Measurements from ENCODE around the gene LYST. TPM values are rescaled to one million over a fixed set of nuclear protein-coding genes. Genes with fewer than 3 reads are reported as not detected.
A peak's percentile ranks its signal among the peaks of the same experiment; 100 is the strongest.

LYST gene
- total and polyA plus RNA-seq, 7 donors: 6.6 to 53.2 (median 21.9) TPM

DNA sequence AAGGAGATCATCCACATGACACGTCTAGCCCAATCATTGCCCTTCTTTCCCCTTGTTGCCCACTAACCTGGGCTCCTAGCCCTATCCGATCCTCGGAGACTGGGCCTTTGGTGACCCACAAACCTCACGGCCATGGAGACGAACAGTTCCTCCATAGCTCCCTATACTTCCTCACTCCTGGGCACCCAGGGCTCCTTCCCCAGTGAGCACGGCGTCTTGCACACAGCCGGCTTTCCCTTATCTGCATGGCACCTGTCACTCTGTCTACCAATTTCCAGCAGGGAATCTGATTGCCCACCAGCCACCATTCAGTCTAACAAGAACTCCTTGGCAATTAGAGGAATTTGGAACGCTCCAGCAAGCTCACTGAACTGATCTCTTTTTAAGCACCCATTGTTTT lies 220.2 kb downstream of the LYST start:
- WGBS, 2 donors: 90 to 91% methylated on average over 9 of the region's 9 CpGs
- Histone ChIP-seq H3K9me3 (no peaks in the 10 kb centered on the region), H3K27ac (no peak overlapping the region), H3K4me1 (peaks cover 0 to 29% (median 26%) of the 10 kb centered on the region in 4 donors), H3K36me3 (no peaks in the 10 kb centered on the region), H3K27me3 (peaks cover 25 to 78% (median 33%) of the 10 kb centered on the region in 3 donors), H3K4me3 (no peak overlapping the region)
- intact Hi-C loops (cut with DNase I): no loop called here
- peak; percentile 28 for DNase-seq
- TF ChIP-seq POLR2A (IDR thresholded peaks at IDR 0.05): no peak
- no peak for TF ChIP-seq EP300 (IDR thresholded peaks at IDR 0.05)
- TF ChIP-seq, protein P1, sequence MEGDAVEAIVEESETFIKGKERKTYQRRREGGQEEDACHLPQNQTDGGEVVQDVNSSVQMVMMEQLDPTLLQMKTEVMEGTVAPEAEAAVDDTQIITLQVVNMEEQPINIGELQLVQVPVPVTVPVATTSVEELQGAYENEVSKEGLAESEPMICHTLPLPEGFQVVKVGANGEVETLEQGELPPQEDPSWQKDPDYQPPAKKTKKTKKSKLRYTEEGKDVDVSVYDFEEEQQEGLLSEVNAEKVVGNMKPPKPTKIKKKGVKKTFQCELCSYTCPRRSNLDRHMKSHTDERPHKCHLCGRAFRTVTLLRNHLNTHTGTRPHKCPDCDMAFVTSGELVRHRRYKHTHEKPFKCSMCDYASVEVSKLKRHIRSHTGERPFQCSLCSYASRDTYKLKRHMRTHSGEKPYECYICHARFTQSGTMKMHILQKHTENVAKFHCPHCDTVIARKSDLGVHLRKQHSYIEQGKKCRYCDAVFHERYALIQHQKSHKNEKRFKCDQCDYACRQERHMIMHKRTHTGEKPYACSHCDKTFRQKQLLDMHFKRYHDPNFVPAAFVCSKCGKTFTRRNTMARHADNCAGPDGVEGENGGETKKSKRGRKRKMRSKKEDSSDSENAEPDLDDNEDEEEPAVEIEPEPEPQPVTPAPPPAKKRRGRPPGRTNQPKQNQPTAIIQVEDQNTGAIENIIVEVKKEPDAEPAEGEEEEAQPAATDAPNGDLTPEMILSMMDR (IDR thresholded peaks at IDR 0.05): no peak
- no peak for TF ChIP-seq POLR2AphosphoS5 (IDR thresholded peaks at IDR 0.05)

DNA sequence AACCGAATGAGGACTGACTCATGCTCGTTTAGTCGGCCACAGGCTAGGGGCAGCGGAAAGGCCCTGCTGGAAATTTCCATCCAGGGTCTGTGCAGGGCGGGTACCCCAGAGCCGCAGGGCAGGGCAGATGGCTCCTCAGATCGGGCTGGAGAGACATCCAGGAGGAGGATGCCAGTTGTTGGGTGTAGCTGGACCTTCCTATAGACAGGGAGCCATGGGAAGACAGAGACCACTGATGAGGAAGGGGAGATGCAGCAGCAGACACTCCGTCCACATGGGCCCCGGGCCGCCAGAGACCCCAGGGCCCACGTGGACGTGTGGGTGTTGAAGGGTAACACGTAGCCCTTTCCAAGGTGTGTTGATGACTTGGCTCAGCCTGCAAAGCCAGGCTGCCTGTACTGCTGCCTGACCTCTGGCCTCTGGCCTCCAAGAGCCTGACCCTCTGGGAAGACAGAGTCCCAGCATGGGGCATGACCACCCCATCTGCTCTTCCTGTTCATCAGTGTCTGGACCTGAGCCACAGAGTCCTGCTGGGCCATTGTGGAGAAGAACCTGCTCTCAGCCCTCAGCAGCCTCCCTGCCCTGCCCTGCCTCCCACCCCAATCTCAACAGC lies 221.9 kb downstream of the LYST start:
- TF ChIP-seq, protein P1 (IDR thresholded peaks at IDR 0.05): no peak
- TF ChIP-seq POLR2AphosphoS5 (IDR thresholded peaks at IDR 0.05) (no peak), POLR2A (IDR thresholded peaks at IDR 0.05) (no peak), EP300 (IDR thresholded peaks at IDR 0.05) (no peak)
- Histone ChIP-seq H3K4me1 (peaks cover 0 to 17% (median 15%) of the 10 kb centered on the region in 4 donors), H3K4me3 (no peak overlapping the region), H3K27me3 (peaks cover 15 to 66% (median 18%) of the 10 kb centered on the region in 3 donors), H3K27ac (no peak overlapping the region), H3K9me3 (no peaks in the 10 kb centered on the region), H3K36me3 (no peaks in the 10 kb centered on the region)
- intact Hi-C loops (cut with DNase I): no loop called here
- WGBS, 2 donors: 89 to 92% methylated on average over 13 of the region's 13 CpGs
- DNase-seq: peak; percentile 44

DNA sequence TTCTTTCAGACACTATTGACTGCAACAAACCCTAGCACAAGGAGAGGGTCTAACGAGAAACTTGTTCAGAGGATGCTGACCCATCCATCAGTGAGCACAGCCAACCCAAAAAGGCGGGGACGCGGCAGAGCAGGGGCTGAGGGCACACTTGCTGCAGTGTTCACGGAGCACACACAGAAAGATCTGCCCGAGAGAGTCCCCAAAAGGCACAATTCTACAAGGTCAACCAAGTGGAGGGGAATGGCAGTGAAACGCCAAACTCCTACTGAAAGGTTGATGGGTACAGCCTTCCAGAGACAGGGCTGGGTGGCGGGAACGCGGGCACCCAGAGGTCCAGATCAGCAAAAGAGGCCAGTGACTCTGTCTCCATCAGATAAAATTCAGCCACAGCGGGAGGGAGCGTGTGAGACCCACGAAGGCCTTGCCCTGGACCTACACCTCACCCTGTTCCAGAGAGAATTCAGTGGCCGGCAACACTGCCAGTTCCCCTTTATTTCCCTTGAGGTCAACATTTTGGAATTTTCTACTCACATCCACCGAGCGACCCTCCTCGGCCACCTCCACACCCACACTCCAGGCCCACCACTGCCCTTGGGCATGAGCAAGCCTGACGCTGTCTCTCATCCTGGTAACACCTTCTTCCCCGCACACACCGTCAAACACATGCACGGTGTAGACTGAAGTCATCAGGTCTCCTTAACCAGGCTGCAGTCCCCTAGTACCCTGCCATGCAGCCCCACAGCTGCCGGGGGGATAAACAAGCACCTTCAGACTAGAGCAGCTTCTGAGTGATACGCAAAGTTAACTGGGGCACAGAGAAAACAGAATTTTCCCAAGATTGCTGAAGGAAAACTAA lies 222.6 kb downstream of the LYST start:
- 93 to 95% methylated on average over 23 of the region's 23 CpGs for WGBS, 2 donors

DNA sequence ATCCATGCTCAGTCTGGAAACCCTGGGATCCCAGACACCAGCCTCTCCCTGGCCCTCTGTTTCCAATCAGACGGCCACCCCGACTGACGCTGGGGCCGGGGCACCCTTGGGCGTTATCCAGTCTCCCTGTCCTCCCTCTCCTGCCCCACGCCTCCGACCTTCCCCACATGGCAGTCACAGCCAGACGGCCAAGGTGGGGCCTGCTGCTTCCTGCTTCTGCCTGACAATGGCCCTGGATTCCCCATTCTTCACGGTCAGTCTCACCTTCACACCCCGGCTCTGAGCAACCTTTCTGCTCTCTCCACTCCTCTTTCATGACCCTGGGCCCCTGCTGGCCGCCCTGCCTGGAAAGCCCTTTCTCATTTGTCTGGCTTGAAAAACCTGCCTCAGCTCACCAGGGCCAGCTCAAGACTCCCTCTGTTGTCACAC lies 223.7 kb downstream of the LYST start:
- Histone ChIP-seq H3K27me3 (peaks cover 0 to 48% (median 2%) of the 10 kb centered on the region in 3 donors), H3K4me1 (no peaks in the 10 kb centered on the region), H3K27ac (no peak overlapping the region), H3K4me3 (no peak overlapping the region), H3K36me3 (no peaks in the 10 kb centered on the region), H3K9me3 (no peaks in the 10 kb centered on the region)
- TF ChIP-seq POLR2AphosphoS5 (IDR thresholded peaks at IDR 0.05) (no peak), EP300 (IDR thresholded peaks at IDR 0.05) (no peak), POLR2A (IDR thresholded peaks at IDR 0.05) (no peak)
- TF ChIP-seq, protein P1 (IDR thresholded peaks at IDR 0.05): no peak
- intact Hi-C loops (cut with DNase I): no loop called here
- DNase-seq: no peak
- WGBS, 2 donors: 66 to 71% methylated on average over 11 of the region's 11 CpGs

More for the DNA sequence above, 222.6 kb downstream of the LYST start:
- Histone ChIP-seq H3K27ac (no peak overlapping the region), H3K36me3 (no peaks in the 10 kb centered on the region), H3K4me1 (peaks cover 0 to 9% (median 9%) of the 10 kb centered on the region in 4 donors), H3K9me3 (no peaks in the 10 kb centered on the region), H3K27me3 (peaks cover 8 to 59% (median 11%) of the 10 kb centered on the region in 3 donors), H3K4me3 (no peak overlapping the region)
- peak; percentile 50 for DNase-seq
- TF ChIP-seq POLR2A (IDR thresholded peaks at IDR 0.05): no peak
- TF ChIP-seq, protein P1 (IDR thresholded peaks at IDR 0.05): no peak
- no peak for TF ChIP-seq EP300 (IDR thresholded peaks at IDR 0.05)
- TF ChIP-seq POLR2AphosphoS5 (IDR thresholded peaks at IDR 0.05): no peak
- intact Hi-C loops (cut with DNase I): no loop called here

Data from sigmoid colon (tissue), 7 donors.